IPS DF 6.9 (cell line): ENCODE results near the gene SLC4A11.

Experiments used
- DNase-seq: peaks from one replicate; pipeline ENCODE4 v3.0.0-alpha.2; 2013; ENCODE audit warnings: low read depth, low spot score
- H3K27ac ChIP-seq: one replicate; pipeline ENCODE4 v1.5.1; 2013; ENCODE audit warnings: low read length, control low read depth
- H3K27me3 ChIP-seq: 2 replicates; pipeline ENCODE4 v1.6.1; 2013; ENCODE audit warnings: mild to moderate bottlenecking, low read length; ENCODE audit not compliant: control insufficient read depth, insufficient read depth
- H3K36me3 ChIP-seq: 2 replicates; pipeline ENCODE4 v1.6.1; 2013; ENCODE audit warnings: low read length; ENCODE audit not compliant: control insufficient read depth, insufficient read depth
- H3K4me1 ChIP-seq: 2 replicates; pipeline ENCODE4 v1.6.1; 2013; ENCODE audit warnings: low read length; ENCODE audit not compliant: control insufficient read depth, insufficient read depth
- H3K4me3 ChIP-seq: 2 replicates; pipeline ENCODE4 v1.5.1; 2013; ENCODE audit warnings: mild to moderate bottlenecking, low read length
- H3K9me3 ChIP-seq: 2 replicates; pipeline ENCODE4 v1.6.1; 2013; ENCODE audit warnings: low read length, inconsistent platforms; ENCODE audit not compliant: control insufficient read depth, insufficient read depth
- WGBS: extraction: QIAGEN DNeasy Blood & Tissue Kit; methylation state at CpG from one replicate; pipeline ENCODE4 v1.1.7; 2013; ENCODE audit warnings: mixed read lengths, missing lambda C conversion rate; ENCODE audit not compliant: insufficient read length, insufficient coverage; 5-methylcytosine and 5-hydroxymethylcytosine counted together

The SLC4A11 gene

DNA sequence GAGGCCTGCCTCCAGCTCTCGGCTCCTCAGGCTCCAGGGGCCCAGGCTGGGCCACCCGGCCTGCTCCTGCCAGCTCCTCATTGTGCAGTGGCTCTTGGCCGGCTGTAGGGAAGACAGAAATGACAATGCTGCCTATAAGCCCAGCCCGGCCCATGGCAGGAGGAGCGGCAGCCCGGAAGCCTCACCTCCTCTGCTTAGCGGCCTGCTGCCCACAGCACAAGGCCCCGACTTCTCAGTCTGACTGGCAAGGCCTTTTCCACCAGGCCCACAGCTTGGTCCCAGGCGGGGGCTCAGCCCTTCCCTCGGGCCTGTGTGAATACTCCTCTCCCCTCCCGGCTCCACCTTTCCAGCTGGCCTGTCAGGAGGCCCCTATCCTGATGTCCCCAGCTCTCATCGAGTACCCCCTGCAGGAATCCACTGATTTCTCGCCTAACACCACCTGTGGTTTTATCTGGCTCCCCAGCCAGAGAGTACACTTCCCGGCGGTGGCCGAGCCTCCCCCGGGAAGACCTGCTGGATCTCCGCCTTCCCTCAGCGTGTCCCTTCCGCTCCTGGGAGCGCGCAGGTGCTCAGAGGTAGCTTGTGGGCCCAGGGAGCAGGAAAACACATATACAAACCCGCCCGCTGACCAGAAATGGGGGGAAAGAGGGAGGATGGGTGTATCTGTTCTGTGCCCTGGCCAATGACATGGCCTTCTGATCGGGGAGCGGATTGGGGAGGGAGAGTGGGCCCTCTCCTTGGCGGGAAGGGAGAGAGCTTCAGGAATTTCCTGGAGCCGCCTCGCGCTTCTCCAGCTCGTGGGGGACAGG lies 35.5 kb downstream of the SLC4A11 start:
- H3K4me3 ChIP-seq: peak overlapping the region; percentile 71; the same call in 1 of the 2 replicates
- H3K9me3 ChIP-seq: no peaks in the 10 kb centered on the region
- no peaks in the 10 kb centered on the region for H3K27me3 ChIP-seq
- no peak overlapping the region for H3K27ac ChIP-seq
- no CpG with 5 or more reads among the region's 31 CpGs for WGBS
- no peak for DNase-seq
- H3K36me3 ChIP-seq: peaks cover 14% of the 10 kb centered on the region
- H3K4me1 ChIP-seq: no peaks in the 10 kb centered on the region; the same call in 1 of the 2 replicates

DNA sequence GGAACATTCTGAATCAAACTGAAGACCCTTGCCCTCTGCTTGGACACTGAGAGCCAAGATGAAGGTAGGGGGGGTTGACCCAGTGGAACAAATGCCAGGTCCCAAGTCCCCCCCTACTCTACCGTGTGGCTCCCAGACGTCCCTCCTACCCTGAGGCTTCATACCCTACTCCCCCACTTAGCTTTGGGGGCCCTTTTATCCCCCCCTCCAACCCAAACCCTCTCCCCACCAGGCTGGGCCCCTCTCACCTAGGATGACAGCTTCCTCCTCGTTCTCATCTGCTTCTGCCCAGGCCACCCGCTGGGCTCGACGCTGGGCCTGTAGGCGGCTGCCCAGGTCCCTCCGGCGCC lies 36.0 kb downstream of the SLC4A11 start:
- H3K27me3 ChIP-seq: no peaks in the 10 kb centered on the region
- no peak overlapping the region for H3K27ac ChIP-seq
- WGBS: no CpG with 5 or more reads among the region's 9 CpGs
- no peaks in the 10 kb centered on the region for H3K9me3 ChIP-seq
- no peak for DNase-seq
- H3K4me1 ChIP-seq: no peaks in the 10 kb centered on the region; the same call in 1 of the 2 replicates
- peaks cover 14% of the 10 kb centered on the region for H3K36me3 ChIP-seq
- no peak overlapping the region for H3K4me3 ChIP-seq

DNA sequence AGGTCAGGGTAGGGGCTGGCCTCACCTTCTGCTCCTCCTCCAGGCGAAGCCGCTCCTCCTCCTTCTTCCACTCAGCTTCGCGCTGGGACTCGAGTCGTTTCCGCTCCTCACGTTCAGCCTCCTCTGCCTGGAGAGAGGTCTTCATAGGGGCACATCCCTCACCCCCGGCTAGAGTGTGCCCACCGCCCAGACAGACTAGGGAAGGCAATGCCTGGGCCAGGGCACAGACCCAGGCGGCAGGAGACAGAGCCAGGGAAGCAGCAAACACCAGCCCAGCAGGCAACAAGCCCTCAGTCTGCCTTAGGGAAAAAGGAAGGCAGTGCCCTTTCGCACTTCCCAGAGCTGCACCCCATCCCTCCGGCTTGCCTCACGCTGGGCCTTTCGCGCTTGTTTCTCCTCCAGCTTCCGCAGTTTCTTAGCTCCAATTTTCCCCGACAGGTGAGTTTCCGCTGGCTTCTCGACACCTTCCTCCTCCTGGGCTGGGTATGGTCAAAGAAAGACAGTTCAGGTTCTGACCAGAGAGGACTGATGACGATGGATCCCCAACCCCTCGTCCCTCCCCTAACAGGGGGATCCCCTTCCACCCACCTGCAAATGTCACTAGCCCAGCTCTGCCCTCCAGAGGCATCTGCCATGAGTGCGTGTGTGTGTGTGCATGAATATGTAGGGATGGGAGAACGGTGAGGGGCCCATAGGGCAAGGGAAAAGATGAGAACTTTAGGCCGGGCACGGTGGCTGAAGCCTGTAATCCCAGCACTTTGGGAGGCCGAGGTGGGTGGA lies 38.8 kb downstream of the SLC4A11 start:
- no peak for DNase-seq
- no CpG with 5 or more reads among the region's 27 CpGs for WGBS
- H3K9me3 ChIP-seq: no peaks in the 10 kb centered on the region
- H3K27me3 ChIP-seq: no peaks in the 10 kb centered on the region
- no peak overlapping the region for H3K27ac ChIP-seq
- peaks cover 18% of the 10 kb centered on the region for H3K36me3 ChIP-seq
- H3K4me1 ChIP-seq: no peaks in the 10 kb centered on the region; the same call in 1 of the 2 replicates
- no peak overlapping the region for H3K4me3 ChIP-seq

DNA sequence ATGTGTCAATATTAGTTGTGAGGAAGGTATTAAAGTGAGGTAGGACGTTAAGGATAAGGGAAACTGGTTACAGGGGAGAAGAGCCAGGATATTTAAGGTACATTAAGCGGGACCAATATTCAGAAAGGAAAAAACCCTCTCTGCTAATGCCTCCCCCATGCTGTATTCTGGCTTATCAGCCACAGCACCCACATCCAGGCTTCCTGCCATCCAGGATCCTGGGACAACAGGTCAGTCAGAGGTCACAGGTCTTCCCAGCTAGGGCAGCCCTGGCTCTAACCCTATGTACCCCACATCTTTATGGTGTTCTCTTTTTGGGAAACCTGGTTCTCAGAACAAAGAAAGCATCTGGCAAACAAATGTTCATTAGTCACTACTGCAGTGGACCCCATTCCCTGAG lies 39.8 kb downstream of the SLC4A11 start:
- Histone ChIP-seq H3K36me3 (peaks cover 26% of the 10 kb centered on the region), H3K9me3 (no peaks in the 10 kb centered on the region), H3K4me1 (no peaks in the 10 kb centered on the region; the same call in 1 of the 2 replicates), H3K27ac (no peak overlapping the region), H3K4me3 (no peak overlapping the region), H3K27me3 (no peaks in the 10 kb centered on the region)
- 100% methylated on average over 1 of the region's 2 CpGs for WGBS
- DNase-seq: no peak

DNA sequence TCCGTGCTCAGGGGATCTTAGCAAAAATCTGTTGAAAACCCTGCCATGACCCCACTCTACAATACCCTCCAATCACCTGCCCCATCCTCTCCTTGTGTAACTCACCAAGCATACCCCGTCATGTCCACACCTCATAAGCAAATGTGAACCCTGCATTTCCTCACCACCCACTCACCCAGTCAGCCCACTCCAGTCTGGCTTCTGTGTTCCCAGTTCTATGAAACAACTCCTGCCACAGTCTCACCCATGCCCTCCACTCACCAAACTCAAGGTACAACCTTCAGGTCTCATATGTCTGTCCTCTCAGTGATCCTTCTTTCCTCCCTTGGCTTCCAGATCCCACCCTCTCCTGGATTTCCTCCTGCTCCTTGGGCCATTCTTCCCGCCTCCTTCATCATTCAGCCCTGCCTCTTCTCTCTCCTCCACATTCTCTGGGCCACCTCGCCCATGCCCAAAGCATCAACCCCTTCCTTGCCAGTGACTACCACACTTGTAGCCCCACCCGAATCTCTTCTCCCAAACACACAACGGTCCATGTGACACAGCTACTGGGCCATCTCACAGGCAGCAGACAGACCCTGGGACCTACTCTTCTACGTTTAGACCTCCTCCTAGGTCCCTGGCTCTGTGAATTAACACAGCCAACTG lies 43.3 kb downstream of the SLC4A11 start:
- Histone ChIP-seq H3K4me3 (no peak overlapping the region), H3K27me3 (no peaks in the 10 kb centered on the region), H3K4me1 (no peaks in the 10 kb centered on the region), H3K27ac (no peak overlapping the region), H3K9me3 (no peaks in the 10 kb centered on the region), H3K36me3 (peaks cover 39% of the 10 kb centered on the region)
- no peak for DNase-seq
- no CpG with 5 or more reads among the region's 7 CpGs for WGBS

DNA sequence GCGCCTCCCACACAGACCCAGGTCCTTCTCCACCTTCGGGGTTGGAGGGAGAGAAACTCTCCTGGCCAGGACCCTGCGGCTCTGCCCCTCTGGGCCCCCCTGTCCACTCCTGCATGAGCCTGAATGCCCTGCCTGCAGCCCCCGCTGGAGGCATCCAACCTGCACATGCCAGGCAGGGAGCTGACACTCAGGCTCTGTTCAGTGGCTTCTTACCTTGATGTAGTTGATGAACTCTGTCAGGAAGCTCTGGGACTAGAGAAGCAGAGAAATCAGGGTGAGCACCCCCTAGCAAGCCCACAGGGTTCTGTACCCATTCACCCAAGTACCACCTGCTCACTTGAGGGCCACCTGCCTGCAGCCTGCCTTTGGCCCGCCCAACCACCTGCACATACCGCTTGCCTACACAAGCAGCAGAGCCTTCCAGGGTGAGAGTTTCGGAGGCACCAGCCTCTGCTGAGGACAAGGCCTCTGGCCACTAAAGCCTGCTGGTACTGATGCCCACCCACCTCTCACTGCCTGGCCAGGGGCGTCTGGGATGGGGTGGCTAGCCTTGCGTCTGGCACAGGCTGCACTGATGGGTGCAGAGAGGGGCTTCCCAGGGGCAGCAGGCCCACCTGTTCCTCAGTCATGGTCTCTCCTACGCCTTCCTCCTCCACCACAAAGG lies 44.2 kb downstream of the SLC4A11 start:
- H3K9me3 ChIP-seq: no peaks in the 10 kb centered on the region
- no peak overlapping the region for H3K4me3 ChIP-seq
- peaks cover 35% of the 10 kb centered on the region for H3K36me3 ChIP-seq
- H3K27ac ChIP-seq: no peak overlapping the region
- H3K27me3 ChIP-seq: no peaks in the 10 kb centered on the region
- no peak for DNase-seq
- no CpG with 5 or more reads among the region's 10 CpGs for WGBS
- H3K4me1 ChIP-seq: no peaks in the 10 kb centered on the region

DNA sequence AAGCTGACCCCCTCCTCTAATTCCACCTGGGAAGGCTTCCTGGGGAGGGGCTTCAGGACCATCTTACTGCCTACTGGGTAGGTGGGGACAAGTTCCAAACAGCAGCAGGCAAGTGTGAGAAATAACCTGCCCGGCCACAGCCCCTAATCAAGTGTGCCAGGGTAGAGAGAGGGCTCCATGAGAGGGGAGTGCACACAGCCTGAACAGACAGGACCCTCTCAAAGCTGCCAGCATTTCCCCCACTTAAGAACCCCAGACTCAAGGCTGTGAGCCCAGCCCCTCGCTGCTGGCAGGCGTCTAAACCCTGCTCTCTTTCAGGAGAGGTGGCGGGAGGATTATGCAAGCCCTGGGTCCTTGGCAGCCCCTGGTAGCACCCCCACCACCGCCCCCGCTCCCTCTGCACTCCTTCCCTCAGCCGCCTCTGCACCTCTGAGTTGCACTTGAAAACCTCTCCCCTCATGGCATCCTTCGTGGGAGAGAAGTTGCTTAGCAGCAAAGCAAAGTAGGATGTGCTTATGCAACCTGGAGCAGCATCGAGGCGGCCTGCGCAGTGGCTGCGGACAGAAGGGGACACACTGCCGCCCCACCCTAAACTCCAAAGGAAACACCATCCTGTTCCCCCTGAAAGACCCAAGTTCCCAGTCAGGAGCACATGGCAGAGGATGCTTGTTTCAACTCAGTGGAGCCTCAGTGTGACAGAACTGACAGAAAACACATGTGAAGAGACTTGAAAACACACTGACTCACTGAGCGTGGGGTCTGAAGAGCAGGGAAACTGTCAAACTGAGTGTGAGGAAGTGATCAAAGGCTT lies 45.0 kb downstream of the SLC4A11 start:
- peaks cover 28% of the 10 kb centered on the region; the same call in 1 of the 2 replicates for H3K36me3 ChIP-seq
- no peaks in the 10 kb centered on the region for H3K4me1 ChIP-seq
- WGBS: no CpG with 5 or more reads among the region's 14 CpGs
- H3K9me3 ChIP-seq: no peaks in the 10 kb centered on the region
- H3K27me3 ChIP-seq: no peaks in the 10 kb centered on the region
- no peak overlapping the region for H3K27ac ChIP-seq
- DNase-seq: no peak
- no peak overlapping the region for H3K4me3 ChIP-seq

DNA sequence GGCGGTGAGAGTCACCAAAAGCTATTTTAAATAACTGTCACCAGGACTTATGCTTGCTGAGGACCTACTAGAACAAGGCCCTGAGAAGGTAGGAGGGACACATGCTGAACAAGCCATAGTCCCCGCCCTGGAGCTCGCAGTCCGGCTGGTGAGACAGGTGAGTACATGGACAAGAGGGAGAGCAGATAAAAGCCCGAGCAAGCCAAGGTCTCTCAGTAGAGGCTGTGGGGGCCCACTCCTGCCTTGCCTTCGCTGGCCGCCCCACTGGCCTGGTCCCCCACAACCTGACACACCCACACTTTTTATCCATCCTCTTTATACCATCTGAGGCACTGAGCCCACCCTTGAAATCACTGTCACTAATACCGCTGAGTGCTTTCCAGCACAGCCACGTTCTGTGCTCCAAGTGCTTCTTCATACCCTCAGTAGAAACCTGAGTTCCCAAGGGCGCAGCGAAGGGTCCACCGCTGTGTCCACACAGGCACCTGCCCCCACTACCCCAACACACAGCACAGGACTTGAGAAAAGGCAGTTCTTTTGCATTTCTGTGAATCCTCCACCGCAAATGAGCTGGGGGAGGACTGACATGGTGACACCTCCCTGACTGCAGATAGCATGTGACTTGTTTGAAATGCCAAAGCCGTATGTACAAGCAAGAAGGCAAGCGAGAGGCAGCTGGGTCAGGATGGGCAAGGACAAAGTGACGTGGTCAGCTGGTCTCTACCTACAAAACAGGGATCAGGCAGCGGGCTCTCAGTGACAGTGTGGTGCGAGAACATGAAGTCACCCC lies 46.6 kb downstream of the SLC4A11 start:
- Histone ChIP-seq H3K9me3 (no peaks in the 10 kb centered on the region), H3K27ac (no peak overlapping the region), H3K36me3 (peaks cover 28% of the 10 kb centered on the region; the same call in 1 of the 2 replicates), H3K4me3 (no peak overlapping the region), H3K4me1 (no peaks in the 10 kb centered on the region), H3K27me3 (no peaks in the 10 kb centered on the region)
- no CpG with 5 or more reads among the region's 18 CpGs for WGBS
- DNase-seq: no peak

DNA sequence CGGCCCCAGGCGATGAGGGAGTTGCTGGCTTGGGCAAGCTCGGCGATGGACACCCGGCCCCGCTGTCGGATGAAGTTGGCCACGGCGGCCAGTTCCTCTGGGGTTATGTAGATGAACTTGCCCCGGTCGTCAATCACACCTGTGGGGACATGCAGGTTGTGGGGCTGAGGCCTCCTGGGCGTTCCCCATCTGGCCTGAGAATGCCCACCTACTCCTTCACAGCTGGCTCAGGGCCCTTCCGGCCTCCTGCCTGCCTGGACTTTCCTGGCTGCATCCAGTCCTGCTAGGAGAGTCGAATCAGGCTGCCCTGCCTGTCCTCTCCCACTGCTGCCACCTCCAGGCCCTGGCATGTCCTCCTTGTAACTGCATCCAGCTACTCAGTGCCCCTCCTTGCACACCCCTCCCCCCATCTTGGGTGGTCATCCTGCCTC lies 48.3 kb downstream of the SLC4A11 start:
- no peak overlapping the region for H3K4me3 ChIP-seq
- DNase-seq: no peak
- no peaks in the 10 kb centered on the region for H3K9me3 ChIP-seq
- no peak overlapping the region for H3K27ac ChIP-seq
- no peaks in the 10 kb centered on the region for H3K27me3 ChIP-seq
- peaks cover 28% of the 10 kb centered on the region; the same call in 1 of the 2 replicates for H3K36me3 ChIP-seq
- WGBS: no CpG with 5 or more reads among the region's 14 CpGs
- no peaks in the 10 kb centered on the region for H3K4me1 ChIP-seq
